HFFc6 (cell line): ENCODE measurements around the gene EHBP1L1. TPM values are rescaled to one million over a fixed set of nuclear protein-coding genes. Genes with fewer than 3 reads are reported as not detected.

Source experiments
- DNase-seq: peaks from one replicate; pipeline ENCODE4 v3.0.0-alpha.2; 2018
- H3K27ac Mint-ChIP-seq: 2 replicates; pipeline ENCODE4 v1.8.0; 2020; ENCODE audit warnings: mild to moderate bottlenecking, mixed read lengths
- H3K27me3 Mint-ChIP-seq: 2 replicates; pipeline ENCODE4 v1.8.0; 2021; ENCODE audit warnings: mild to moderate bottlenecking, moderate library complexity, mixed read lengths; ENCODE audit not compliant: insufficient read depth
- H3K36me3 Mint-ChIP-seq: 2 replicates; pipeline ENCODE4 v1.8.0; 2021; ENCODE audit warnings: low read depth, mixed read lengths
- H3K4me1 Mint-ChIP-seq: 2 replicates; pipeline ENCODE4 v1.8.0; 2020; ENCODE audit warnings: low read depth, mixed read lengths
- H3K4me3 Mint-ChIP-seq: 2 replicates; pipeline ENCODE4 v1.8.0; 2020; ENCODE audit warnings: mild to moderate bottlenecking, moderate library complexity, mixed read lengths
- H3K9me3 Mint-ChIP-seq: 2 replicates; pipeline ENCODE4 v1.8.0; 2020; ENCODE audit warnings: mild to moderate bottlenecking, mixed read lengths
- CTCF ChIP-seq: fragments of 200-600 bp; sonication (generic); IDR thresholded peaks from 2 replicates; pipeline ENCODE4 v1.5.0; 2021; ENCODE audit warnings: antibody characterized with exemption, mild to moderate bottlenecking
- total RNA-seq, 6 experiments: library from RNA; stranded (reverse); fragmentation: NEBNext Ultra II Directional; extraction: Animal tissue kit (Norgen Biotek cat#: 25700); gene quantifications; 2 replicates in 1 of 6; 3 replicates in 5 of 6; pipeline ENCODE4 v1.2.3, GENCODE V29; 2021

Gene EHBP1L1
- total RNA-seq, 6 experiments from 2014 or later: 47.5 to 69.3 (median 61.3) TPM

GRCh38 chr11:65588199-65589054 lies 12.6 kb downstream of the EHBP1L1 start:
- peak; percentile 46 for DNase-seq
- Mint-ChIP-seq H3K27me3 (no peaks in the 10 kb centered on the region; the same call in 1 of the 2 replicates), H3K9me3 (no peaks in the 10 kb centered on the region), H3K27ac (peak overlapping the region; percentile 66), H3K4me1 (peaks cover 29% of the 10 kb centered on the region), H3K36me3 (peaks cover 10% of the 10 kb centered on the region; the same call in 1 of the 2 replicates), H3K4me3 (0 out of 2 replicates have a peak overlapping the region, but pooled peaks have one; percentile 15)
- peak; percentile 74 for TF ChIP-seq CTCF

- peaks cover 4% of the 10 kb centered on the region; the same call in 1 of the 2 replicates for H3K36me3 Mint-ChIP-seq
- no peaks in the 10 kb centered on the region; the same call in 1 of the 2 replicates for H3K27me3 Mint-ChIP-seq
- no peaks in the 10 kb centered on the region for H3K9me3 Mint-ChIP-seq
- peaks cover 29% of the 10 kb centered on the region for H3K4me1 Mint-ChIP-seq
- H3K4me3 Mint-ChIP-seq: no peak overlapping the region
- TF ChIP-seq CTCF: no peak
- H3K27ac Mint-ChIP-seq: no peak overlapping the region
- DNase-seq: no peak
Measured at GRCh38 chr11:65589444-65590239, 13.8 kb downstream of the EHBP1L1 start.

GRCh38 chr11:65590240-65590738 lies 14.4 kb downstream of the EHBP1L1 start:
- no peak for TF ChIP-seq CTCF
- DNase-seq: no peak
- peaks cover 4% of the 10 kb centered on the region; the same call in 1 of the 2 replicates for H3K36me3 Mint-ChIP-seq
- H3K9me3 Mint-ChIP-seq: no peaks in the 10 kb centered on the region
- peaks cover 2% of the 10 kb centered on the region for H3K27me3 Mint-ChIP-seq
- no peak overlapping the region for H3K4me3 Mint-ChIP-seq
- H3K4me1 Mint-ChIP-seq: peaks cover 29% of the 10 kb centered on the region
- H3K27ac Mint-ChIP-seq: no peak overlapping the region

GRCh38 chr11:65591939-65592857 lies 16.3 kb downstream of the EHBP1L1 start:
- Mint-ChIP-seq H3K9me3 (no peaks in the 10 kb centered on the region), H3K27ac (no peak overlapping the region), H3K4me1 (peaks cover 15% of the 10 kb centered on the region), H3K36me3 (peaks cover 4% of the 10 kb centered on the region; the same call in 1 of the 2 replicates), H3K27me3 (peaks cover 4% of the 10 kb centered on the region; the same call in 1 of the 2 replicates), H3K4me3 (no peak overlapping the region)
- DNase-seq: no peak
- no peak for TF ChIP-seq CTCF
